NCI-H2227 (cell line): ENCODE results near the gene MSANTD2.

ENCODE experiments used
- DNase-seq: peaks from one replicate; lab custom pipeline; 2025; ENCODE audit not compliant: unreplicated experiment; lab: John Stamatoyannopoulos, UW

The MSANTD2 gene

DNA sequence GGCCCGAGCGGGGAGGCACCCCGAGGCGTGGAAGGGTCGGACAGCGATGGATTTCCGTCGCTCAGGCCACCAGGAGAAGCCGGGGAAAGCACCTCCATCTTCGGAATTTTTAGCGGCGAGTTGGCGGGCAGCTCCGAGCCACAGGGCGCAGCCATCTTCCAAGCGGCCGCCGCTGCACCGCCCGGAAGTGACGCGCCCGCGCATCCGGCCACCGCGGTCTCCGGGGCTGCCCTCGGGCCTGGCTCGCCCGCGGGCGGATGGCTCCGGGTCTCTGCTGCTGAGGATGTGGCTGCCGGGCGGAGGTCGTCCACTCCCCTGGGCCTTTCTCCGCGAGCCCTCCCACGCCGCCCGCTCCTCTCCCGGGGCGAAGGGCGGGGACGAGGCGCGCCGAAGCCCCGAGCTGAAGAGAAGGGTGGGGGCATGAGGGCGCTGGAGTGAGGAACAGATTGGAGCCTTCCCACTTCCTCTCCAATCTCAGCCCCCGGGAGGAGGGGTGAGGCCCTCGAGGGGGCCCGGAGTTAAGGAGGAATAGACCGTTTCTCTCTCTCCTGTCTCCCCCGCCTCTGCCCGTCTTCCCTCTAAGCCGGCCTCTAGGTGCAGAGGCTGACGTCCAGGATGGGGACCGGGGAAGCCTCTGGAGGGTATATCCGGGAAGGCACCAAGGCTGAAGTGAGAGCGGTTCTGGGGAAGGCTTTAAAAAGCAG is at the start of gene MSANTD2:
Gene MSANTD2, minus strand, starts transcription at position 181 of the 704 bp plus-strand sequence. Its CDS starts 26 bp downstream, at position 155.
- DNase-seq, result peak; percentile 86

GRCh38 chr11:124846070-124846673 is 46.0 kb upstream of the MSANTD2 start:
- no peak for DNase-seq

- DNase-seq, result no peak
These were observed 44.5 kb upstream of the MSANTD2 start for GRCh38 chr11:124844664-124845079.

GRCh38 chr11:124843616-124843910 is 43.4 kb upstream of the MSANTD2 start:
- no peak for DNase-seq

DNA sequence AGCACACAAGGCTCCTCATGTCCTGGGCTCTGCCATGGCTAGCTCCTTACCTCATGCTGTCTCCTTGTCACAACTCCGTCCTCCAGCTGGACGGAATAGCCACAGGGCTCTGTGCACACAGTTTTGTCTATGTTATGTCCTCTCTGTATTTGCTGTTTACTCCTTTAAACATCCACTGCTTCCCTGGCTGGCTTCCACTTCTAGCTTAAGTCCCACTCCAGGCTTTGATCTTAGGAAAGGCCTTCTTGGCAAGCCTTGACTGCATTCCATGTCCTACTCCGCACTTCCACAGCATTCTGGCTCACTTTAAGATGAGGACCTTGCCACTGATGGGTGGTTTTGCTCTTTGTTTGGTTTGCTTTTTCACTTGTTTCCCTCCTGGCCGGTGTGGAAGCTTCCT is 42.1 kb upstream of the MSANTD2 start:
- no peak for DNase-seq

GRCh38 chr11:124841840-124842239 is 41.6 kb upstream of the MSANTD2 start:
- DNase-seq, result no peak

DNA sequence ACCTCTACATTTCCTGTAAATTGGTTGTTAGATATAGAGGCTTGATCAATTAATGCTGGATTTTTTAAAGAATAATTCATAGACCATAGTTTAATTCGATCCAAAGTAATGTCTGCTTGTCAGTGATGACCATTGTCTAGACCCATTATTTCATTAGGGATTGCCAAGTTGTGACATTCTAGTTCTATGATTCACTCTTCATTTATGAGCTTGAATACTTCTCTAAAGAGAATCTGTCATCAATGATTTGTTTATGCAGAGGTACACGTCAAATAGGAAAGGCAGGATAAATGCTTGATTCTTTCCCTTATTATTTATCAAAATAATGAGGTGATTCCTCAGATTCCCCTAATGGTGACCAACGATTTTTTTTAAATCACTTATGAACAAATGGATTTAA is 41.0 kb upstream of the MSANTD2 start:
- no peak for DNase-seq

DNA sequence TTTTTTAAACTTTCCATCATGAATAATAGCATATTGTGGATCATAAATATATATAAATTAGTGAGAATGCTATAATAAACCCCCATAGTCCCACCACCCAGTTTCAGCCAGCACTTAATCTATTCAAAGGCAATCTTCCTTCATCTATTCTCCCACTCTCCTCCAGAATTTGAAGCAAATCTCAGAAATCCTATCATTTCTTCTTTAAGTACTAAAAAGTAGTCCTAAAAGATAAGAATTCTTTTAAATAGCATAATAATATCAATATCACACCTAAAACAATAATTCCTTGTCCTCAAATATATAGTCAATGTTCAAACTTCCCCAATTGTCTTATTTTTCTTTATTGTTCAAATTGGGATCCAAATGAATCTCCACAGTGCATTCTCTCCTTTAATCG is 40.5 kb upstream of the MSANTD2 start:
- no peak for DNase-seq

GRCh38 chr11:124839972-124840621 is 39.9 kb upstream of the MSANTD2 start:
- DNase-seq, result no peak

DNA sequence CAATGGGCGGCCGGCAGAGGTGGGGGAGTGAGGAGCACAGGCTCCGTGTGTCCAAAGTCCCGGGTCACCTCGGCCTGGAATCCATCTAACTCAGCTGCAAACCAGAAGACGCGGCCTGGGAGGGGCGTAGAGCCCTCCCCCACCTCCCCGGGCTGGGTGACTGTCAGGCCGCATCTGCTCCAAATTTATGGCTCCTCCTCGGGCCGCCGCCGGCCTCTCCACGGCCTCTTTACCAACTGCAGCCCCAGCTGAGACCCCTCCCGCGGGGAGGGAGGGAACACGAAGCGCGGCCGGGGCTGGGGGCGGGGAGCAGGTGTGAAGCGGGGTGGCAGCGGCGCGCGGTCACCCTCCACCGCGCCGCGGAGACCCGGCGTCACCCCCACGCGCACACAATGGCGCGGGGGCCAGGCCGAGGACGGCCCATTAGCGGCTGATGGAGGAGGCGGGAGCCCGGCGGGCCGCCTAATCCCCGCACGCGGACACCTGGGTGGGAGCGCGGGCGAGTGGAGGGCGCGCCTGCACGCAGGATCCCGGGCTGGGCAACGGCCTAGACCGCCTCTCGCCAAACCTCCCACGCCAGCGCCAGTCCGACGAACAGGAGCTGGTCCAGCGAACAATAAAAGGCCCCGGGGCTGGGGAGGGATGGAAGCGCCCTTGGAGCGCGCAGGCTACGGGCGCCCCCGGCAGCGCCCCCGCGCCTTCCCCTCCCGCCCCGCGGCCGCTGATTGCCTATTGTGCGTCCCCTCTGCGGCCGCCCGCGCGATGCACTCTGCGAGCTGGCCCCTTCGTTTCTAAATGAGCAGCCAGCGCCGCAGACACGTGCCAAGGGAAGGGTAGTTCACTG is 39.1 kb upstream of the MSANTD2 start:
- DNase-seq, result peak; percentile 65

- DNase-seq, result no peak
These were observed 38.6 kb upstream of the MSANTD2 start for GRCh38 chr11:124838805-124839127.

DNA sequence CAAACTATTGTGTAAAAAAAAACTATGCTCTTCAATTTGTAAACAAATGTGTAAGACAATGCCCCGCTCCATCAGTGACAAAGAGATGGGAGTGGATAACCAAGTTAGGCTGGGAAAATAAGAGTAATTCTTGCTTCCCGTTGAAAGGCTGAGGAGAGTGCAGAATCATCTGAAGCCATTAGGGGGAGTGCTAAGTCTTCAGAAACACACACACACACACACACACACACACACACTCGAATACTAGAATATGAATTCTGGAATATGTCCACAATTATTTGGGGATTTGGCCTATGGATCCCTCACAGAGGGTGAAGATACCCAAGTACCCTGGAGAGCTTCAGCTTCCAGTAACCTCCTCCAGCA is 37.3 kb upstream of the MSANTD2 start:
- DNase-seq, result peak; percentile 84

- no peak for DNase-seq
These were observed 35.7 kb upstream of the MSANTD2 start for GRCh38 chr11:124835918-124836317.

DNA sequence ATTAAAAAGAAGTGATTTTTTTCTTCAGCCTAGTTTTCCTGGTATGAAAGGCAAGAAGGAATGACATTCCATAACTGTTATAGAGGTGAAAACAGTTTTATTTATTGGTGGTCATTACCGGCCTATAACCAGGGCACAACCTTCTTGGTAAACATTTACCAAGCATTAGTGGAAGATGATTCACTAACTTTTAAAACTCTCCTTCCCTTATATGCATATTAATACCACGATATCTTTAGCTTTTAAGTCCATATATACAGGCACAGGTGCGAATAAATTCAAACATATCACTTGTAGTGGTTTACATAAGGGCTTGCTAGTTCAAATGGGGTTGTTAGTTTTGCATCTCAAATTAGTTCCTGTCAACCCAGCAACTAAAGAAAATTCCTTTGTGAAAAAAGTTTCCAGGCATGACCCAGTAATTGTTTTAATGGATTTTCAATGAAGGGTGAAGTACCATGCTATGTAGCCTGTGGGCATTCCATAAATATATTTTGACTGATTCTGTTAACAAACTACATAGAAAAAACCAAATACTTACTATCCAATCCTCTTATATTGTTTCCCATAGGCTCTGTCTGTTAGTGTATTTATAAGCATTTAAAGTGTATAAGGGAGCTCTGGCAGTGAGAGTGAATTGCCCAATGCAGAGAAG is 34.4 kb upstream of the MSANTD2 start:
- no peak for DNase-seq

GRCh38 chr11:124832571-124832970 is 32.4 kb upstream of the MSANTD2 start:
- no peak for DNase-seq

GRCh38 chr11:124831897-124832296 is 31.7 kb upstream of the MSANTD2 start:
- no peak for DNase-seq

DNA sequence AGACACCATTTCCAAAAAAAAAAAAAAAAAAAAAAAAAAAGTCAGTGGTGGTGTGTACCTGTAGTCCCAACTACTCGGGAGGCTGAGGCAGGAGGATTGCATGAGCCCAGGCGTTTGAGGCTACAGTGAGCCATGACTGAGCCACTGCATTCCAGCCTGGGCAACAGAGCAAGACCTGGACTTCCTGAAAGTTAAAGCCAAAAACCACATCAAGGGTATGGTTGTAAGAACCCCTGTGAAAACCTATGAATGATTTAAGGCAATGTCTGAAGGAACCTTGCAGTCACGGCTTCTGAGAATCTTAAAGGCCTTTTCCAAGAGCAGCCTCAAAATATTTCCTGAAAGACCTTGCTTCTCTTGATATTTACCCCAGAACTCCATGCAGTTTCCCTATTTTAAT is 30.5 kb upstream of the MSANTD2 start:
- DNase-seq, result no peak

- DNase-seq, result no peak
These were observed 29.8 kb upstream of the MSANTD2 start for GRCh38 chr11:124829986-124830385.

- no peak for DNase-seq
These were observed 25.7 kb upstream of the MSANTD2 start for GRCh38 chr11:124825876-124826275.

GRCh38 chr11:124823512-124824376 is 23.5 kb upstream of the MSANTD2 start:
- no peak for DNase-seq
